Cardiac septum (tissue), 1 donor: ENCODE results near the gene IL1F10. TPM values are rescaled to one million over a fixed set of nuclear protein-coding genes. Genes with fewer than 3 reads are reported as not detected.

Experiments
- DNase-seq: peaks from one replicate; pipeline ENCODE4 v3.0.0-alpha.2; 2020; ENCODE audit warnings: low spot score
- intact Hi-C: fragments of 100-400 bp; cut with DNase I; formaldehyde crosslinking; loops from one replicate; pipeline ENCODE4 v1.14.0; 2022
- total RNA-seq: library from RNA; stranded (reverse); fragmentation: NEBNext Ultra II Directional; extraction: Animal tissue kit (Norgen Biotek cat#: 25700); gene quantifications from one replicate; pipeline ENCODE4 v1.2.1, GENCODE V29; 2021
- donor health status: DM: no; HTN: no; CAD: no.

IL1F10 gene
- total RNA-seq, 1 donor from 2014 or later: not detected

DNA sequence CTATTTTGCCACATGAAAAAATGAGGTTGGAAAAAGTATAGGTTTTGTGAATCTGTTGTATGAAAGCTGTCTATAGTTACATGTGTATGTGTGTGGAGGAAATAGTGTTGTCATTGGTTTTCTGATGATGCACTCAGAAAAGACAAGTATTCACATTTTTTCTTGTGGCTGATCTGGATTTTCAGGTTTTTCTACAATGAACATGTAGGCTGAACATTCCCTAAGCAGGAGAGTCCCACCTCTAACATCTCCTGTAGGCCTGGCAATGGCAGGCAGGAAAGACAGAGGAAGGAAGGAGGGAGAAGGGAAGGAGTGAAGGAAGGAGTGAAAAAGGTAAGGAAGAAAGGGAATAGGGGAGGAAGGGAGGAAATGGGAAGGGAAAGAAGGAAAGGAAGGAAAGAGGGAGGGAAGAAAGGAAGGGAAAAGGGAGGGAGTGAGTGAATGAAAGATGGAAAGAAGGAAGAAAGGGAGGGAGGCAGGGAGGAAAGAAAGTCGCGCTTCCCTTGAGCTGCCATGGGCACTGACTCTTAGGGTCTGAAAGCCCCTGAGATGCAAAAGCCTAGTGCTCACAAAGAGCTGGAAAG is 9.3 kb upstream of the IL1F10 start:
- DNase-seq: no peak
- intact Hi-C loops: no loop called here

DNA sequence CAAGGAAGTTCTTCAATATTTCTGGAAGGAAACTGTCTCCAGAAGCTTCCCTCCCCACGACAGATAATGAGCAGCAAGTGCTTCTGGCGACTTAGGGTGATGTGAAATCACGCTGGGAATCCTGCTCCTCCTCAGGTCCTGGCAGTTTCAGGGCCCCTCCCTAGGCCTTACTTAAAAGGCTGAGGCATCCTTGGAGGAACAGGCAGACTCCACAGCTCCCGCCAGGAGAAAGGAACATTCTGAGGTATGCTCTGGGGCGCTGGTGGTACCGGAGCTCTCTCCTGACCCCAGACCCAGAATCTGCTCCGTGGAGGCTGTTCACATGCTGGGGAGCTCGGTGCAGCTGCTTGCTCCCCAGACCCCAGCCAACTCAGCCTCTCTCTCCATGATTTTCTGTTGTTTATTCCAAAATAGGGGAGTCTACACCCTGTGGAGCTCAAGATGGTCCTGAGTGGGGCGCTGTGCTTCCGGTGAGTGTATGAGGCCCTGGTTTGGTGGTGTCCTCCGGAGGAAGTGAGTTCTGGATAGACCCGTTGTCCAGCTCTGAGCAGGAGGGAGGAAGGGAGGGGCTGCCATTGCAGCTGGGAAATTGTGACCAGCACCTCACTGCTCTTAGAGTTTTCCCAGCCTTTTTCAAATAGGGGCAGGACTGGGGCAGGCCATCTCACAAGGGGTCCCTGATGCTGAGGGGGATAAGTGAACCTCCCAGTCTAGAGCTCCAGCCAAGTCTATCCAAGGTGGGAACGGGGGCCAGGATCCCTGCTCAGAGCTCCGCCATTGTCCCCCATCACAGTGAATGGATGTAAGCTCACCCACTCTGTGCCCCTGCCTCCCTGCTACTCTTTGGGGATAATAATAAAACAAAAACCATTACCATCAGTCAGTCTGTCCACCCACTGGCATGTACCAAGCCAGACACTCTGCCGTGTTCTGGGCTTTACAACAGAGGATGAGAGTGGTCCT is 8.5 kb upstream of the IL1F10 start, which contains the start of gene IL36RN:
Gene IL36RN (plus strand): TSS at position 201 of the 963 bp plus-strand sequence. CDS start 241 bp downstream, at position 442.
- no peak for DNase-seq
- intact Hi-C loops: no loop called here

DNA sequence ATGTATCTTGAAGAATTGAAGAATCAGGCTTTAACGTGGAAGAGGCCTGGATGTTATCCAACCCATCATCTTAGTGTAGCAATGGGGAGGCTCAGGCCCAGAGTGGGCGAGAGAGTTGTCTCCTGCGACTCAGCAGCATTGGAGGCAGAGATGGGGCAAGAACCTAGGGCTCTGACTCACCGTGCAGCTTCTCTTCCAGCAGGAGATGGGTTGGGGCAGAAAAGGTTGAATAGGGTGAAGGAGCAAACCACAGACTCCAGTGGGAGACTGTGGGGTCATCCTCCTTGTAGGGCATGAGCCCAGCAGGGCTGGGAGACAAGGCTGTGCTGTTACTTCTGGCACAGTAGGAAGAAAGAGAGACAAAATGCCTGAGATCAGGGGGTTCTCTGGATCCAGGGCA is 7.4 kb upstream of the IL1F10 start:
- intact Hi-C loops: no loop called here
- no peak for DNase-seq

DNA sequence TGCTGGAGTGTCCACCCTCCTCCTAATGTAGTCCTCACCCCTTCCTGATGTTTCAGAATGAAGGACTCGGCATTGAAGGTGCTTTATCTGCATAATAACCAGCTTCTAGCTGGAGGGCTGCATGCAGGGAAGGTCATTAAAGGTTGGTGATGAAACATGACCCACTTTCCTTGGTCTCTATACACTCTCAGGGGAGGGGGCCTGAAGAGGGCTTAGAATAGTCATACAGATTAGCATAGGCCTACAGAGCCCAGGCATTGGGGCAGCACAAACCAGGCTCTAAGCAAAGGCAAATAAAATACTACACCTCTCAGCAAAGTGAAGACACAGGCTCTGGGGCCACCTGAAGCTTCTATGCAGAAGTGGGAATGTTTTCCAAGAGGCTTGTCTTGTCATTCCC is 7.0 kb upstream of the IL1F10 start:
- DNase-seq: no peak
- intact Hi-C loops: no loop called here

- intact Hi-C loops: no loop called here
- no peak for DNase-seq
Measured at GRCh38 chr2:113061241-113061640, 6.5 kb upstream of the IL1F10 start.

- intact Hi-C loops: no loop called here
- DNase-seq: no peak
Measured at GRCh38 chr2:113061896-113062770, 5.6 kb upstream of the IL1F10 start.

DNA sequence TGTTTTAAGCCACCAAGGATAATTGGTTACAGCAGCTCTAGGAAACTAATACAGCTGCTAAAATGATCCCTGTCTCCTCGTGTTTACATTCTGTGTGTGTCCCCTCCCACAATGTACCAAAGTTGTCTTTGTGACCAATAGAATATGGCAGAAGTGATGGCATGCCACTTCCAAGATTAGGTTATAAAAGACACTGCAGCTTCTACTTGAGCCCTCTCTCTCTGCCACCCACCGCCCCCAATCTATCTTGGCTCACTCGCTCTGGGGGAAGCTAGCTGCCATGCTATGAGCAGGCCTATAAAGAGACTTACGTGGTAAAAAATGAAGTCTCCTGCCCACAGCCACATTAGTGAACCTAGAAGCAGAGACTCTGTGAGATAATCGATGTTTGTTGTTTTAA is 3.5 kb upstream of the IL1F10 start:
- intact Hi-C loops: no loop called here
- DNase-seq: no peak

DNA sequence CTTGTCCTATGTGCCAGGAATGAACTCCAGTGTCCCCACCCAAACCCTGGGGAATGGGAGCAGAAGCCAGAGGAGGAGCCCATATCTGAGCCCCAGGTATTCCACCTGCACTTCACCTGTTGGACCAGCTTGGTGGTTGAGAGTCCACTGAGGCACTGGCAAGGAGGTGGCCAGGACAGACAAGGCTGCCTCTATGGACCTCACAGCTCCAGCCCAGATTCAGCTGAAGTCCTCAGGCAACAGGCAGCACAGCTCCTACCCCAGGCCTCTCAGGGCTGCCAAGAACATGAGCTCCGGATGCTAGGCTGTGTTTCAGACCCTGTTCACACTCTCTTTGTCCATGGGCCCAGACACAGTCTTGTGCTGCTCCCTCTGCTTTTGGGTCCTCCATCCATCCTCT is 2.9 kb upstream of the IL1F10 start:
- no peak for DNase-seq
- intact Hi-C loops: no loop called here

- DNase-seq: no peak
- intact Hi-C loops: no loop called here
Measured at GRCh38 chr2:113068249-113068648, 479 bp downstream of the IL1F10 start.

DNA sequence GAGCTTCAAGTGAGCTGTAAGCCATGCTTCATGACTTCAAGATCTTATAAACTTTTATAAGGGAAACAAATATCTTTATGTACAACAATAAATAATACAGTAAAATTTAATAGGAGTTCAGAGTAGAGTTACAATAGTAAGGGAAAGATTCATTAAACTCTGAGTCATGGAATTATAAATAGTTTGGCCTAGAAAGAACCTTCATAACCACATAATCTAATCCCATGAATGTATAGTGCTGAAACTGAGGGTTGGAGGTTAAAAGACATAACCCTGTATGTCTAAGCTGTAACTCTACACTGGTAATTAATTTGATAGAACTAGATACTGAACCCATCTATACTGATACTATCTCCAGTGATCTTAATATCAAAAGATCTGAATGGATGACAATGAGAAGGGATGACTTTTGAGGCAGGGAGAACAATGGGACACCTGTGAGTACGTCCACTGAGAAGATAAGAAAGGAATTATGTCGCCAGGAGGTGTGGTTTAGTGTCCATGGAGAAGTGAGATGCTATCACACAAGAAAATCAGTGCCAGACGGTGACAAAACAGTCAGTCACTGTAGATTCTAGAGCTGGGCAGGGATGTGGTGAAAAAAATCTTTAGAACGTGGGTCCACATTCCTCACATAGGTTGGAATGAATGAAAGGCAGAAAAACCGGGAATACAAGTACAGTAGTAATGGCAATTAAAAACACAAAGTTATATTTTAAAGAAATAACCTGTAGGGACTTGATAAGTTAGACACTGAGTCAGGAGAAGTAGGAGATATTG is 1.1 kb downstream of the IL1F10 start:
- no peak for DNase-seq
- intact Hi-C loops: no loop called here

DNA sequence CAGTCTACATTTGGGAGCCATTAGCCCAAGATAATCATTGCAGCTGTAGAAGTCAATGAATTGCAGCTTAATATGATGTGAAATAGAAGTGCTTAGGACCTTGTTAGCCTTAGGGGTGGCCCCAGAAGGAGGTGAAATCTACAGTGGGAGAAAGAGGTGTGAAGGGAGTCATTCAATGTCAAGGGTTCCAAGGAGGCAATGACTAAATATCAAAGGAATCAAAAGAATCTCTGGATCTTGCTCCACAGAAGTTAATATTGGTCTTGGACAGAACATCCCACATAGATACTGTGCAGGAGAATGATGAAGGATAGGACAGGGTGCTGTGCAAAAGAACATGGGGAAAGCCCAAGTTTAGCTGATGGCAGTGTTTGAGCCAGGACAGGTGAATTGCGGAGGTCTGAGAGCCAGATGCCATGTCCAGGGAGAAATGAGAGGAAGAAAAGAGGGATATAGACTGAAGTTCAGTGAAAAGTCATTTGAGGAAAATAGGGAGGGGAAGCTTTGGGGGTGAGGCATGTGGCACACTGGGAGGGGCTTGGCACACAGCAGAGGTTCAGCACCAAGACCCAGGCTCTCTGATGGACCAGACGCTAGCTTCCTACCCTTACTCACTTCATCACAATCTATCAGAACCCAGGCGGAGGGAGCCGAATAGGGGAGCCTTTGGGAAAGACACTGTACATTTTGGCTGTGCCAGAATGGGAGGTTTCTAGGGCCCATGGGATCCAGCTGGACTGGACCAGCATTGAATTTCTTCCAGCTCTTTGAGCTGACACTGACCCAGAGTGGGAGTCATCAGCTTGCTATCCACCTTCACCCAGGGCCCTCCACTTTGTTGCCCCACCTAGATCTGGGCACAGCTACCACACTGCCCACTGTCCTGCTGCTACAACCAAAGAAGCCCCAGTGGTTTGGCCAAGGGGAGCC is 2.2 kb downstream of the IL1F10 start:
- DNase-seq: no peak
- intact Hi-C loops: no loop called here

DNA sequence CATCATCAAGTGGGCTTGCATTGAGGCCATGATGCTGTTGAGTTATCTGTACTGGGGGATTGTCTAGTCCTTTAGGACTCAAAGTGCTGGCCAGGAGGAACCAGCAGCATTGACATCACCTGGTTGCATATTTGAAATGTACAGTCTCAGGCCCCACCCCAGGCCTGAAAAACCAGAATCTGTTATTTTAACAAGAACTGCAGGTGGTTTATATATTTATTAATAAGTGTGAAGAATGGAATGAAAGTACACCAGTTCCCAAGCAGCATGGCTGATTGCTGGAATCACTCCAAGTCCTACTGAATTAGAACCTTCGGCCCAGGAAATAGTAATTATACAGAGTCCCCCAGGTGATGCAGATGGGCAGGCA is 2.8 kb downstream of the IL1F10 start:
- intact Hi-C loops: no loop called here

GRCh38 chr2:113072584-113072983 is 4.8 kb downstream of the IL1F10 start:
- intact Hi-C loops: no loop called here
- DNase-seq: no peak

More for the DNA sequence above, 2.8 kb downstream of the IL1F10 start:
- DNase-seq: no peak

- DNase-seq: no peak
- intact Hi-C loops: no loop called here
Measured at GRCh38 chr2:113073325-113073834, 5.6 kb downstream of the IL1F10 start.

DNA sequence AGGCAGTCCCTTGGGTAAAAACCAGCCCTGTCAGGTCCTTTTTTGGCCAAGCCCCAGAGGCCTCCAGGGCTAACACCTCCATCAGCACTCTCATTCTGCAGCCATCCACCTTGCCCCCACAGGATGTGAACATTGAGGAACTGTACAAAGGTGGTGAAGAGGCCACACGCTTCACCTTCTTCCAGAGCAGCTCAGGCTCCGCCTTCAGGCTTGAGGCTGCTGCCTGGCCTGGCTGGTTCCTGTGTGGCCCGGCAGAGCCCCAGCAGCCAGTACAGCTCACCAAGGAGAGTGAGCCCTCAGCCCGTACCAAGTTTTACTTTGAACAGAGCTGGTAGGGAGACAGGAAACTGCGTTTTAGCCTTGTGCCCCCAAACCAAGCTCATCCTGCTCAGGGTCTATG is 7.3 kb downstream of the IL1F10 start:
- DNase-seq: no peak
- intact Hi-C loops: no loop called here

DNA sequence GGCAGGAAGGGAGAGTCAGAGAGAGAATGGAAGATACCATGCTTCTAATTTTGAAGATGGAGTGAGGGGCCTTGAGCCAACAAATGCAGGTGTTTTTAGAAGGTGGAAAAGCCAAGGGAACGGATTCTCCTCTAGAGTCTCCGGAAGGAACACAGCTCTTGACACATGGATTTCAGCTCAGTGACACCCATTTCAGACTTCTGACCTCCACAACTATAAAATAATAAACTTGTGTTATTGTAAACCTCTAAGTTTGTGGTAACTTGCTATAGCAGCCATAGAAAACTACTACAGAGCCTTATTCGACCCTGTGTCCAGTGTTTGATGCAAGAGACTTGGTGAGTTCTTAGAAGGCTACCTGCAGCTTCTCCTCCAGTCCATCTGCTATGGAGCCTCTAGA is 7.8 kb downstream of the IL1F10 start:
- no peak for DNase-seq
- intact Hi-C loops: no loop called here

DNA sequence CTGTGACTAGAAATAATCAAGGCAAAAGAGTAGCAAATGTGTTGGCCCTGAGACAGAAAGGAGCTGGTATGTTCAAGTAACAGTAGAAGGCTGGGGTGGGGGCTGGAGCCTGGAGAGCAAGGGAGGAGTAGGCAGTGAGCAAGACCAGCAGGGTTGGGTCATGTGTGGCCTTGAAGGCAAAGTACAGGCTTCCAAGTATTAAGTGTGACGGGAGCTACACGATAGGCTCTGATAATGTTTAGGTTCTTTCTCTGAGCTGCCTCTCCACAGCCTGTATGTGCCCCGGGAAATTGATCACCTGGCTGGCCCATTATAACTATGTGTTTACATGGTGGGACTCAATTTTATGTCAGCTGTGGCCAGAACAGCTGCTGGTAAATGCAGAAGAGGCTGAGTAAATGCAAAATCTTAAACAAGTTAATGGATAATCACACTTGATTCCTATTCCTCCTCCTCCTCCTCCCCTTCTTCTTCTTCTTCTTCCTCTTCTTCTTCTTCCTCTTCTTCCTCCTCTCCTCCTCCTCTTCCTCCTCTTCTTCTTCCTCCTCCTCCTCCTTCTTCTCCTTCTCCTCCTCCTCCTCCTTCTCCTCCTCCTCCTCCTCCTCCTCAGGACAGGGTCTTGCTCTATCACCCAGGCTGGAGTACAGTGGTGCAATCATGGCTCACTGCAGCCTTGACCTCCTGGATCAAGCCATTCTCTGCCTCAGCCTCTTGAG is 9.3 kb downstream of the IL1F10 start:
- no peak for DNase-seq
- intact Hi-C loops: no loop called here

GRCh38 chr2:113077921-113078320 is 10.2 kb downstream of the IL1F10 start:
- intact Hi-C loops: no loop called here
- no peak for DNase-seq
